NT2/D1 (cell line): ENCODE results near the gene RAD52.

Experiments
- YY1 ChIP-seq: IDR thresholded peaks from 2 replicates; pipeline ENCODE4 v1.6.1; 2011; ENCODE audit not compliant: insufficient read length, insufficient read depth
- ZNF274 ChIP-seq: IDR thresholded peaks from 2 replicates; pipeline ENCODE4 v1.6.1; 2011; ENCODE audit warnings: mild to moderate bottlenecking, low read depth, low read length

- no peak for TF ChIP-seq YY1
- no peak for TF ChIP-seq ZNF274
Observed at GRCh38 chr12:992647-993046, 43.2 kb upstream of the RAD52 start.
